ENCODE measurements around the gene CLASP1.

- TF ChIP-seq CTCF (IDR thresholded peaks at IDR 0.05) (no peak), EZH2phosphoT487 (IDR thresholded peaks at IDR 0.05) (no peak), EZH2 (IDR thresholded peaks at IDR 0.05) (no peak)
Observed at GRCh38 chr2:121564905-121565304, 84.4 kb downstream of the CLASP1 start.
